Neural progenitor cell (in vitro differentiated cells): ENCODE results near the gene EPHA5. TPM values are rescaled to one million over a fixed set of nuclear protein-coding genes. Genes with fewer than 3 reads are reported as not detected.

ENCODE experiments used
- DNase-seq: peaks from one replicate; pipeline ENCODE4 v3.0.0-alpha.2; 2016; ENCODE audit warnings: low spot score
- H2AFZ ChIP-seq: fragments of 200-600 bp; sonication (generic); replicated peaks from 2 replicates; pipeline ENCODE4 v1.6.1; 2016; ENCODE audit warnings: antibody characterized with exemption
- H3F3A ChIP-seq: fragments of 200-600 bp; sonication (generic); 2 replicates; pipeline ENCODE4 v1.6.1; 2016; ENCODE audit warnings: antibody characterized with exemption, low read depth
- H3K27ac ChIP-seq: fragments of 200-600 bp; sonication (generic); 2 replicates; pipeline ENCODE4 v1.5.1; 2016; ENCODE audit warnings: mild to moderate bottlenecking
- H3K27me3 ChIP-seq: fragments of 200-600 bp; sonication (generic); 2 replicates; pipeline ENCODE4 v1.6.1; 2016; ENCODE audit warnings: mild to moderate bottlenecking, moderate library complexity
- H3K36me3 ChIP-seq: fragments of 200-600 bp; sonication (generic); 2 replicates; pipeline ENCODE4 v1.5.1; 2016
- H3K4me1 ChIP-seq: fragments of 200-600 bp; sonication (generic); 2 replicates; pipeline ENCODE4 v1.6.1; 2016; ENCODE audit warnings: mixed run types
- H3K4me2 ChIP-seq: fragments of 200-600 bp; sonication (generic); 2 replicates; pipeline ENCODE4 v1.6.1; 2016
- H3K4me3 ChIP-seq: fragments of 200-600 bp; sonication (generic); 2 replicates; pipeline ENCODE4 v1.5.1; 2016
- H3K79me2 ChIP-seq: fragments of 200-600 bp; sonication (generic); 2 replicates; pipeline ENCODE4 v1.6.1; 2016; ENCODE audit warnings: low read depth
- H3K9ac ChIP-seq: fragments of 200-600 bp; sonication (generic); 2 replicates; pipeline ENCODE4 v1.6.1; 2016
- H3K9me3 ChIP-seq: fragments of 200-600 bp; sonication (generic); 2 replicates; pipeline ENCODE4 v1.5.1; 2016; ENCODE audit warnings: low read depth
- H4K20me1 ChIP-seq: fragments of 200-600 bp; sonication (generic); 2 replicates; pipeline ENCODE4 v1.6.1; 2016; ENCODE audit warnings: low read depth
- H3K27ac Mint-ChIP-seq: 3 replicates; pipeline ENCODE4 v1.8.0; 2021; ENCODE audit warnings: mixed read lengths
- H3K27me3 Mint-ChIP-seq: 2 replicates; pipeline ENCODE4 v1.8.0; 2022; ENCODE audit warnings: low read depth, mild to moderate bottlenecking, inconsistent platforms, moderate library complexity, mixed read lengths; ENCODE audit not compliant: insufficient read depth
- H3K36me3 Mint-ChIP-seq: 3 replicates; pipeline ENCODE4 v1.8.0; 2021; ENCODE audit warnings: mixed read lengths
- H3K4me1 Mint-ChIP-seq: 3 replicates; pipeline ENCODE4 v1.8.0; 2021; ENCODE audit warnings: mixed read lengths
- H3K4me3 Mint-ChIP-seq: 3 replicates; pipeline ENCODE4 v1.8.0; 2021; ENCODE audit warnings: mild to moderate bottlenecking, moderate library complexity, mixed read lengths
- H3K9me3 Mint-ChIP-seq: 3 replicates; pipeline ENCODE4 v1.8.0; 2020; ENCODE audit warnings: mixed read lengths
- EZH2 ChIP-seq: fragments of 200-600 bp; sonication (generic); IDR thresholded peaks from 2 replicates; pipeline ENCODE4 v1.6.1; 2017; ENCODE audit warnings: antibody characterized with exemption, mild to moderate bottlenecking, moderate library complexity
- EZH2phosphoT487 ChIP-seq: fragments of 200-600 bp; sonication (generic); IDR thresholded peaks from 2 replicates; pipeline ENCODE4 v1.6.1; 2017; ENCODE audit warnings: antibody characterized with exemption
- total RNA-seq: library from RNA; depleted of rRNA; stranded (reverse); fragments of >200 nt; gene quantifications from 2 replicates; pipeline ENCODE4 v1.2.3, GENCODE V29; 2015; ENCODE audit warnings: low replicate concordance
- TF ChIP-seq, protein P1 (sequence below): fragments of 200-600 bp; sonication (generic); IDR thresholded peaks from 2 replicates; pipeline ENCODE4 v1.5.1; 2017; ENCODE audit warnings: antibody characterized with exemption, mild to moderate bottlenecking

EPHA5 gene
- total RNA-seq, 1 donor from 2014 or later = not detected

- Histone ChIP-seq H3K79me2 (no peaks in the 10 kb centered on the region), H3K9ac (no peak overlapping the region), H3K36me3 (no peaks in the 10 kb centered on the region), H2AFZ (peak overlapping the region; percentile 28), H3K27ac (no peak overlapping the region), H3K9me3 (no peaks in the 10 kb centered on the region), H4K20me1 (no peaks in the 10 kb centered on the region), H3K4me1 (no peaks in the 10 kb centered on the region), H3K4me3 (no peak overlapping the region), H3K27me3 (no peaks in the 10 kb centered on the region), H3F3A (no peaks in the 10 kb centered on the region), H3K4me2 (no peak overlapping the region)
- H3K9me3 Mint-ChIP-seq = no peaks in the 10 kb centered on the region
- H3K4me3 Mint-ChIP-seq = no peak overlapping the region
- H3K27ac Mint-ChIP-seq = no peak overlapping the region
- DNase-seq = no peak
- H3K27me3 Mint-ChIP-seq = peaks cover 2% of the 10 kb centered on the region
- H3K36me3 Mint-ChIP-seq = no peaks in the 10 kb centered on the region
- TF ChIP-seq EZH2 = no peak
- TF ChIP-seq, protein P1, sequence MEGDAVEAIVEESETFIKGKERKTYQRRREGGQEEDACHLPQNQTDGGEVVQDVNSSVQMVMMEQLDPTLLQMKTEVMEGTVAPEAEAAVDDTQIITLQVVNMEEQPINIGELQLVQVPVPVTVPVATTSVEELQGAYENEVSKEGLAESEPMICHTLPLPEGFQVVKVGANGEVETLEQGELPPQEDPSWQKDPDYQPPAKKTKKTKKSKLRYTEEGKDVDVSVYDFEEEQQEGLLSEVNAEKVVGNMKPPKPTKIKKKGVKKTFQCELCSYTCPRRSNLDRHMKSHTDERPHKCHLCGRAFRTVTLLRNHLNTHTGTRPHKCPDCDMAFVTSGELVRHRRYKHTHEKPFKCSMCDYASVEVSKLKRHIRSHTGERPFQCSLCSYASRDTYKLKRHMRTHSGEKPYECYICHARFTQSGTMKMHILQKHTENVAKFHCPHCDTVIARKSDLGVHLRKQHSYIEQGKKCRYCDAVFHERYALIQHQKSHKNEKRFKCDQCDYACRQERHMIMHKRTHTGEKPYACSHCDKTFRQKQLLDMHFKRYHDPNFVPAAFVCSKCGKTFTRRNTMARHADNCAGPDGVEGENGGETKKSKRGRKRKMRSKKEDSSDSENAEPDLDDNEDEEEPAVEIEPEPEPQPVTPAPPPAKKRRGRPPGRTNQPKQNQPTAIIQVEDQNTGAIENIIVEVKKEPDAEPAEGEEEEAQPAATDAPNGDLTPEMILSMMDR = no peak
- no peak for TF ChIP-seq EZH2phosphoT487
- H3K4me1 Mint-ChIP-seq = peaks cover 10% of the 10 kb centered on the region
These were observed 19.3 kb downstream of the EPHA5 start for GRCh38 chr4:65651031-65651430.

- no peaks in the 10 kb centered on the region for H3K79me2 ChIP-seq
- H3K4me3 ChIP-seq = no peak overlapping the region
- H3K27me3 ChIP-seq = no peaks in the 10 kb centered on the region
- H3K4me3 Mint-ChIP-seq = no peak overlapping the region
- no peaks in the 10 kb centered on the region for H3K9me3 ChIP-seq
- no peaks in the 10 kb centered on the region for H3K36me3 ChIP-seq
- no peak overlapping the region for H3K27ac ChIP-seq
- peaks cover 2% of the 10 kb centered on the region for H3K27me3 Mint-ChIP-seq
- H3K9me3 Mint-ChIP-seq = no peaks in the 10 kb centered on the region
- TF ChIP-seq EZH2 (no peak), EZH2phosphoT487 (no peak)
- TF ChIP-seq, protein P1 = no peak
- H3K4me1 Mint-ChIP-seq = peaks cover 4% of the 10 kb centered on the region
- no peak overlapping the region for H3K4me2 ChIP-seq
- no peaks in the 10 kb centered on the region for H3K36me3 Mint-ChIP-seq
- no peaks in the 10 kb centered on the region for H4K20me1 ChIP-seq
- H3K27ac Mint-ChIP-seq = no peak overlapping the region
- H3K4me1 ChIP-seq = no peaks in the 10 kb centered on the region
- no peak overlapping the region for H2AFZ ChIP-seq
- no peaks in the 10 kb centered on the region for H3F3A ChIP-seq
- no peak overlapping the region for H3K9ac ChIP-seq
- no peak for DNase-seq
These were observed 24.2 kb downstream of the EPHA5 start for GRCh38 chr4:65646136-65646535.

DNA sequence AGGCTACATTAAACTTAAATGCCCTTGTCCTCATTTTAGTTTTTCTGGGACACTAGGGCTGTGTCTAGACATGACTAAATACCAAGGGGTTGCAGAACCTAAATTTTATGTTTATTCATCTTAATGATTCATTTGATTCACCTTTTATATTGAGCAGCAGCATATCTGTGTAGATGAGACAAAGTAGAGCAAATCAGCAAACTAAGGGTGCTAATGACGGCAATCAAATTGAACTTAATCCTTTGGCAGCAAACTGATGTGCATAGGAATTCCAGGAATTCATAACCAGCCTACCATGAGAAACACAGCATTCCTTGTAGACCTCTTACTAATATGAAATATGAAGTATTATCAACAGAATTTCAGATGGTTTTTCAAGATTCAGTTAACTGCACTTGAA, 25.1 kb downstream of the EPHA5 start:
- H3K9me3 Mint-ChIP-seq = no peaks in the 10 kb centered on the region

More for the DNA sequence above, 25.1 kb downstream of the EPHA5 start:
- Mint-ChIP-seq H3K4me1 (no peaks in the 10 kb centered on the region), H3K36me3 (no peaks in the 10 kb centered on the region), H3K27ac (no peak overlapping the region), H3K4me3 (no peak overlapping the region), H3K27me3 (peaks cover 2% of the 10 kb centered on the region)
- H4K20me1 ChIP-seq = no peaks in the 10 kb centered on the region
- H3K4me1 ChIP-seq = no peaks in the 10 kb centered on the region
- TF ChIP-seq EZH2phosphoT487 = no peak
- no peak for TF ChIP-seq EZH2
- TF ChIP-seq, protein P1 = no peak
- no peak for DNase-seq
- no peaks in the 10 kb centered on the region for H3K27me3 ChIP-seq
- H3F3A ChIP-seq = no peaks in the 10 kb centered on the region
- H3K36me3 ChIP-seq = no peaks in the 10 kb centered on the region
- no peak overlapping the region for H3K4me3 ChIP-seq
- H2AFZ ChIP-seq = no peak overlapping the region
- H3K9me3 ChIP-seq = no peaks in the 10 kb centered on the region
- H3K4me2 ChIP-seq = no peak overlapping the region
- H3K79me2 ChIP-seq = no peaks in the 10 kb centered on the region
- H3K9ac ChIP-seq = no peak overlapping the region
- H3K27ac ChIP-seq = no peak overlapping the region
